Measurements from ENCODE around the gene SH3GL3. TPM values are rescaled to one million over a fixed set of nuclear protein-coding genes. Genes with fewer than 3 reads are reported as not detected.

The SH3GL3 gene
- total RNA-seq, 1 experiment from 2014 or later = 0.24 TPM

DNA sequence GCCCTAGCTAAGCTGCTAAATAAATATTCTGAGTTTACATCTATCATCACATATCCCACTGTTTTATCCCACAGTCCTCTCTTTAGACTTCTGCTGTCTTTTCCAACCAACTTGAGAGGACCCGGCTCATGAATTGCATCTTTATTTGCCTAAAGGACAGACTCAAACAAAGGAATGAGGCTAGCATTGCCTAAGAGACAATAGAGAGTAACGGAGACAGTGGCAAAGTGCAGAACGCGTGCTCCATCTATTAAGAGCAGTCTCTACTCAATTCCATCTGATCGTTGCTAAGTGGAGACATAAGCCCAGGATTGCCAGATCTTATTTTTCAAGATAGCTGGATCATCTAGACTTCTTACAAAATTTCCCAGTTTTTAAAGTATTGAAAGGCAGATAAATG, 209.1 kb downstream of the SH3GL3 start:
- CTCF ChIA-PET = no interaction called here
- Mint-ChIP-seq H3K36me3 (ENCODE audit: insufficient read depth, unreplicated experiment) (no peaks in the 10 kb centered on the region), H3K4me3 (ENCODE audit: low read depth, unreplicated experiment) (no peak overlapping the region), H3K27me3 (ENCODE audit: unreplicated experiment) (peaks cover 21% of the 10 kb centered on the region), H3K4me1 (ENCODE audit: low read depth, unreplicated experiment) (peaks cover 13% of the 10 kb centered on the region), H3K27ac (ENCODE audit: unreplicated experiment) (no peak overlapping the region), H3K9me3 (ENCODE audit: low read depth, unreplicated experiment) (no peaks in the 10 kb centered on the region)
- BruUV-seq (replicated peaks) = no TSS peak
- TF ChIP-seq, protein P1, sequence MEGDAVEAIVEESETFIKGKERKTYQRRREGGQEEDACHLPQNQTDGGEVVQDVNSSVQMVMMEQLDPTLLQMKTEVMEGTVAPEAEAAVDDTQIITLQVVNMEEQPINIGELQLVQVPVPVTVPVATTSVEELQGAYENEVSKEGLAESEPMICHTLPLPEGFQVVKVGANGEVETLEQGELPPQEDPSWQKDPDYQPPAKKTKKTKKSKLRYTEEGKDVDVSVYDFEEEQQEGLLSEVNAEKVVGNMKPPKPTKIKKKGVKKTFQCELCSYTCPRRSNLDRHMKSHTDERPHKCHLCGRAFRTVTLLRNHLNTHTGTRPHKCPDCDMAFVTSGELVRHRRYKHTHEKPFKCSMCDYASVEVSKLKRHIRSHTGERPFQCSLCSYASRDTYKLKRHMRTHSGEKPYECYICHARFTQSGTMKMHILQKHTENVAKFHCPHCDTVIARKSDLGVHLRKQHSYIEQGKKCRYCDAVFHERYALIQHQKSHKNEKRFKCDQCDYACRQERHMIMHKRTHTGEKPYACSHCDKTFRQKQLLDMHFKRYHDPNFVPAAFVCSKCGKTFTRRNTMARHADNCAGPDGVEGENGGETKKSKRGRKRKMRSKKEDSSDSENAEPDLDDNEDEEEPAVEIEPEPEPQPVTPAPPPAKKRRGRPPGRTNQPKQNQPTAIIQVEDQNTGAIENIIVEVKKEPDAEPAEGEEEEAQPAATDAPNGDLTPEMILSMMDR (IDR thresholded peaks at IDR 0.05; ENCODE audit: unreplicated experiment) = no peak
- no peak for DNase-seq
- intact Hi-C loops (cut with micrococcal nuclease; ENCODE audit: unreplicated experiment) = loop anchor here (10.0 kb wide), 1 partner anchor 379 kb away; no protein-coding TSS in a partner anchor

DNA sequence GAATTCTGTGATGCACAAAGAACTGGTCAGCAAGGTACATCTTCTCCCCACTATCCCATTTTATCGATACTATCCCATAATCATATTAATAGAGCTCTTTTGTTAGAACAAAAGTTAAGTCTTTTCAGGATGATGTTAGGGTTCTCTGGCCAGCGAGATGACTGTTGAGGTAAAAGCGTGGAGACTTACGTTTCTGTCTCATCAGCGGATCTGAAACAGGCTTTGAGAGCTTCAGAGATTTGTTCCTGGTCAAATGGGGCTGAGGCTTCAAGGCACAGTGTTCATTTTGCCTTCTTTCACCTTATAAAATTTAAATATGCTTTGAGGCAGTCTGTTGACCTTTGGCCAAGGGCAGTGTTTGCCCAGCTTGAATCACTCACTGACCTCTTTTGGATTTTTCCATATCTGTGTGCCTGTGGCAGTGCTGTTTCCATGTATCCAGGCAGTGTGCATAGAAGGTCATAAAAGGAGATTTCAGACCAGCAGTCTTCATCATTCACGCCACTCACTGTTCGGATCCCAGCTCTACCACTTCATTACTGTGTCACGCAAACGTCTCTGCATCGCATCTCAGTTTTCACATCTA, 209.9 kb downstream of the SH3GL3 start:
- peaks cover 13% of the 10 kb centered on the region for H3K4me1 Mint-ChIP-seq (ENCODE audit: low read depth, unreplicated experiment)
- CTCF ChIA-PET = interaction anchor here (0.8 kb wide), 1 partner anchor 29 kb away, joined by 3 read pairs; no protein-coding TSS in a partner anchor
- intact Hi-C loops (cut with micrococcal nuclease; ENCODE audit: unreplicated experiment) = loop anchor here (10.0 kb wide), 1 partner anchor 378 kb away; no protein-coding TSS in a partner anchor
- no peaks in the 10 kb centered on the region for H3K9me3 Mint-ChIP-seq (ENCODE audit: low read depth, unreplicated experiment)
- peaks cover 13% of the 10 kb centered on the region for H3K27me3 Mint-ChIP-seq (ENCODE audit: unreplicated experiment)
- BruUV-seq (replicated peaks) = no TSS peak
- no peak overlapping the region for H3K4me3 Mint-ChIP-seq (ENCODE audit: low read depth, unreplicated experiment)
- TF ChIP-seq, protein P1 (IDR thresholded peaks at IDR 0.05; ENCODE audit: unreplicated experiment) = no peak
- no peaks in the 10 kb centered on the region for H3K36me3 Mint-ChIP-seq (ENCODE audit: insufficient read depth, unreplicated experiment)
- no peak overlapping the region for H3K27ac Mint-ChIP-seq (ENCODE audit: unreplicated experiment)
- no peak for DNase-seq

DNA sequence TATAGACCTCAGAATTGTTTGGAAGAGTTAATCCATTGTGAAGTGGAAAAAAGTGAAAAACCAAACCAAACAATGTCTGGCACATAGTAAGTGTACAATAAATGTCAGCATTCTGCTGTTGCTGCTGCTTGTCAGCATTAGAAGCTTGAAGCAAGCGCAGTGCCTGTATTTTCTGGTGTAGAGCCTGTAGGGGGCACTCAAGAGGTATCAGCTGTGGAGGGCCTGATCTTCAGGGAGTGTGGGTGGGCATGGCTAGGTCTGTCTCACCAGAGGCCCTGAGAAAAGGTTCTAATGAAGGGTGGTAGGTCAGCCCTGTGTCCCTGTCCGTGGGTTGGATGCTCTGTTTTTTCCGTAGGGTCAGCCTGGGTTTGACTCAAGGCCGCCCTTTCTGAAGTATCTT, 210.4 kb downstream of the SH3GL3 start:
- no TSS peak for BruUV-seq (replicated peaks)
- DNase-seq = no peak
- H3K9me3 Mint-ChIP-seq (ENCODE audit: low read depth, unreplicated experiment) = no peaks in the 10 kb centered on the region
- intact Hi-C loops (cut with micrococcal nuclease; ENCODE audit: unreplicated experiment) = loop anchor here (10.0 kb wide), 1 partner anchor 377 kb away; no protein-coding TSS in a partner anchor
- H3K36me3 Mint-ChIP-seq (ENCODE audit: insufficient read depth, unreplicated experiment) = no peaks in the 10 kb centered on the region
- CTCF ChIA-PET = interaction anchor here (0.8 kb wide), 1 partner anchor 28 kb away, joined by 3 read pairs; no protein-coding TSS in a partner anchor
- peaks cover 7% of the 10 kb centered on the region for H3K27me3 Mint-ChIP-seq (ENCODE audit: unreplicated experiment)
- peaks cover 13% of the 10 kb centered on the region for H3K4me1 Mint-ChIP-seq (ENCODE audit: low read depth, unreplicated experiment)
- TF ChIP-seq, protein P1 (IDR thresholded peaks at IDR 0.05; ENCODE audit: unreplicated experiment) = peak; percentile 45
- H3K4me3 Mint-ChIP-seq (ENCODE audit: low read depth, unreplicated experiment) = no peak overlapping the region
- H3K27ac Mint-ChIP-seq (ENCODE audit: unreplicated experiment) = no peak overlapping the region

DNA sequence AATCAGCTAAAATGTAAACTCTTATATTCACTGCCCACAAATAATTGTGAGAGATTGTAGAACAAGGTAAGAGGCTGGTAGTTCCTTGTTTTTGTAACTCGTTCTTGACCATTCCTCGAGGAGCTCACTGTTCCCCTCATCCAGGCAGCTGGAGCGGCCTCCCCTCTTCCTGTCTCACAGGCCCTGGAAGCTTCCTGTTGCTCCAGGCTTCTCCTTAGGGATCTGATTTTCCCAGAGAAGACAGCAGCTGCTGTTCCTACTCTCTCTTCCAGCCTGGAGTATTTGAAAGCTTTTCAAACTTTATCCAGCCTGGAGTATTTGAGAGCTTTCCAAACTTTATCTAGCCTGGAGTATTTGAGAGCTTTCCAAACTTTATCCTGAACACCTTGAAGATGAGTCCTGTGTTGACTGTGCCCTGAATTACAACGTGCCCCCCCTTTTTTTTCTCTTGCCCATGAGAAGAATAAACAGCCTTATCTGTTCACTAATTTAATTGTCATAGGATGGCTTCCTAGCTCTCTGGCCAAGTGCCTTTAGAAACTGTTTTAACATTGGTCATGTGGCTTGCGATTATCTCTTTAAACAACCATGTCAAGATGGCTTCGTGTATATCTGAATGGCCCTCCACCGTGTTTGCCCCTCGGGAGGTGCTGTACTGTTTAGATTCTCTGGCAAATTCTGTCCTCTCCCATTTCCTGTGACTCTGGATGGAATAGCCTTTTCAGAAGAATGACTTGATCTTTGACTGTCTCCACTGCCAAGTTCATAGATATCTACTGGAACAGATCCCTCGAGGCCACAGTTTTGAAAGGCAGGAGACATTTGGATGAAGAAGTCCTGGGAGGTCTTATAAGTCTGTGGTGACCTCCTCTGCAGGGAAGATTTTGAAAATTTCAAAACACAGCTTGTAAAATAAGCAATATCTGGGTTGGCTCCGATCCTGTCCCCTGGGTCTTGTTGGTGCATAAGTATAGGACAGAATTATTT, 211.6 kb downstream of the SH3GL3 start:
- Mint-ChIP-seq H3K4me1 (ENCODE audit: low read depth, unreplicated experiment) (peaks cover 13% of the 10 kb centered on the region), H3K27ac (ENCODE audit: unreplicated experiment) (no peak overlapping the region), H3K27me3 (ENCODE audit: unreplicated experiment) (no peaks in the 10 kb centered on the region), H3K4me3 (ENCODE audit: low read depth, unreplicated experiment) (no peak overlapping the region), H3K36me3 (ENCODE audit: insufficient read depth, unreplicated experiment) (no peaks in the 10 kb centered on the region), H3K9me3 (ENCODE audit: low read depth, unreplicated experiment) (no peaks in the 10 kb centered on the region)
- intact Hi-C loops (cut with micrococcal nuclease; ENCODE audit: unreplicated experiment) = loop anchor here (10.0 kb wide), 1 partner anchor 376 kb away; no protein-coding TSS in a partner anchor
- CTCF ChIA-PET = interaction anchor here (1.1 kb wide), 1 partner anchor 11 kb away, joined by 3 read pairs; no protein-coding TSS in a partner anchor
- TF ChIP-seq, protein P1 (IDR thresholded peaks at IDR 0.05; ENCODE audit: unreplicated experiment) = no peak
- no TSS peak for BruUV-seq (replicated peaks)
- DNase-seq = no peak
